HUES6 (cell line): ENCODE measurements around the gene HIVEP3.
A peak's percentile ranks its signal among the peaks of the same experiment; 100 is the strongest.

Experiments used
- H3K27ac ChIP-seq: 2 replicates; pipeline ENCODE4 v1.7.0; 2013; ENCODE audit warnings: low read depth, mild to moderate bottlenecking, low read length, inconsistent platforms
- H3K27me3 ChIP-seq: 2 replicates; pipeline ENCODE4 v1.6.1; 2013; ENCODE audit warnings: low read length; ENCODE audit not compliant: control insufficient read depth, insufficient read depth
- H3K36me3 ChIP-seq: 2 replicates; pipeline ENCODE4 v1.6.1; 2013; ENCODE audit warnings: low read length; ENCODE audit not compliant: control insufficient read depth, insufficient read depth
- H3K4me1 ChIP-seq: 2 replicates; pipeline ENCODE4 v1.6.1; 2013; ENCODE audit warnings: low read length; ENCODE audit not compliant: control insufficient read depth, insufficient read depth
- H3K4me3 ChIP-seq: 2 replicates; pipeline ENCODE4 v1.5.1; 2013; ENCODE audit warnings: low read depth, low read length
- H3K9ac ChIP-seq: one replicate; pipeline ENCODE4 v1.6.1; 2013; ENCODE audit warnings: mild to moderate bottlenecking, low read length
- H3K9me3 ChIP-seq: 2 replicates; pipeline ENCODE4 v1.6.1; 2013; ENCODE audit warnings: low read depth, low read length; ENCODE audit not compliant: control insufficient read depth, insufficient read depth

The HIVEP3 gene

GRCh38 chr1:41833519-41834000 is 85.2 kb downstream of the HIVEP3 start:
- Histone ChIP-seq H3K4me1 (no peaks in the 10 kb centered on the region), H3K36me3 (no peaks in the 10 kb centered on the region), H3K27ac (no peak overlapping the region), H3K9ac (no peak overlapping the region), H3K4me3 (no peak overlapping the region), H3K9me3 (no peaks in the 10 kb centered on the region), H3K27me3 (no peaks in the 10 kb centered on the region)

- no peak overlapping the region for H3K9ac ChIP-seq
- no peak overlapping the region for H3K4me3 ChIP-seq
- H3K9me3 ChIP-seq = no peaks in the 10 kb centered on the region
- no peaks in the 10 kb centered on the region for H3K4me1 ChIP-seq
- H3K36me3 ChIP-seq = no peaks in the 10 kb centered on the region
- no peaks in the 10 kb centered on the region for H3K27me3 ChIP-seq
- H3K27ac ChIP-seq = no peak overlapping the region
Observed at GRCh38 chr1:41830726-41831125, 88.0 kb downstream of the HIVEP3 start.

GRCh38 chr1:41827991-41828570 is 90.6 kb downstream of the HIVEP3 start:
- Histone ChIP-seq H3K27ac (no peak overlapping the region), H3K36me3 (no peaks in the 10 kb centered on the region), H3K9ac (no peak overlapping the region), H3K4me3 (no peak overlapping the region), H3K9me3 (no peaks in the 10 kb centered on the region), H3K27me3 (no peaks in the 10 kb centered on the region), H3K4me1 (peaks cover 13% of the 10 kb centered on the region)

GRCh38 chr1:41823471-41823870 is 95.3 kb downstream of the HIVEP3 start:
- peak overlapping the region; percentile 6; the same call in 1 of the 2 replicates for H3K4me3 ChIP-seq
- H3K27me3 ChIP-seq = no peaks in the 10 kb centered on the region; the same call in 1 of the 2 replicates
- no peaks in the 10 kb centered on the region for H3K9me3 ChIP-seq
- no peak overlapping the region for H3K27ac ChIP-seq
- no peak overlapping the region for H3K9ac ChIP-seq
- peaks cover 15% of the 10 kb centered on the region for H3K4me1 ChIP-seq
- no peaks in the 10 kb centered on the region for H3K36me3 ChIP-seq

- Histone ChIP-seq H3K9me3 (no peaks in the 10 kb centered on the region), H3K36me3 (no peaks in the 10 kb centered on the region), H3K27me3 (no peaks in the 10 kb centered on the region; the same call in 1 of the 2 replicates), H3K4me1 (peaks cover 15% of the 10 kb centered on the region), H3K27ac (no peak overlapping the region), H3K4me3 (no peak overlapping the region), H3K9ac (no peak overlapping the region)
Observed at GRCh38 chr1:41822866-41823265, 95.9 kb downstream of the HIVEP3 start.

GRCh38 chr1:41819843-41820242 is 98.9 kb downstream of the HIVEP3 start:
- Histone ChIP-seq H3K9ac (no peak overlapping the region), H3K4me3 (no peak overlapping the region), H3K27me3 (no peaks in the 10 kb centered on the region; the same call in 1 of the 2 replicates), H3K4me1 (peaks cover 15% of the 10 kb centered on the region), H3K27ac (no peak overlapping the region), H3K9me3 (no peaks in the 10 kb centered on the region), H3K36me3 (no peaks in the 10 kb centered on the region)

GRCh38 chr1:41819069-41819468 is 99.7 kb downstream of the HIVEP3 start:
- H3K9ac ChIP-seq = no peak overlapping the region
- no peaks in the 10 kb centered on the region for H3K36me3 ChIP-seq
- no peak overlapping the region for H3K27ac ChIP-seq
- H3K4me3 ChIP-seq = no peak overlapping the region
- no peaks in the 10 kb centered on the region; the same call in 1 of the 2 replicates for H3K27me3 ChIP-seq
- no peaks in the 10 kb centered on the region for H3K9me3 ChIP-seq
- peaks cover 11% of the 10 kb centered on the region for H3K4me1 ChIP-seq

- no peak overlapping the region for H3K9ac ChIP-seq
- no peaks in the 10 kb centered on the region for H3K27me3 ChIP-seq
- no peak overlapping the region for H3K4me3 ChIP-seq
- H3K27ac ChIP-seq = no peak overlapping the region
- H3K36me3 ChIP-seq = no peaks in the 10 kb centered on the region
- no peaks in the 10 kb centered on the region for H3K4me1 ChIP-seq
- no peaks in the 10 kb centered on the region for H3K9me3 ChIP-seq
Observed at GRCh38 chr1:41816061-41816460, 102.7 kb downstream of the HIVEP3 start.

GRCh38 chr1:41813755-41814745 is 104.7 kb downstream of the HIVEP3 start:
- H3K36me3 ChIP-seq = no peaks in the 10 kb centered on the region
- H3K27me3 ChIP-seq = no peaks in the 10 kb centered on the region
- no peak overlapping the region for H3K4me3 ChIP-seq
- H3K9me3 ChIP-seq = no peaks in the 10 kb centered on the region
- H3K9ac ChIP-seq = no peak overlapping the region
- H3K27ac ChIP-seq = no peak overlapping the region
- no peaks in the 10 kb centered on the region for H3K4me1 ChIP-seq

- Histone ChIP-seq H3K9me3 (no peaks in the 10 kb centered on the region), H3K4me3 (no peak overlapping the region), H3K27me3 (no peaks in the 10 kb centered on the region), H3K9ac (no peak overlapping the region), H3K36me3 (no peaks in the 10 kb centered on the region), H3K4me1 (no peaks in the 10 kb centered on the region), H3K27ac (no peak overlapping the region)
Observed at GRCh38 chr1:41813226-41813625, 105.5 kb downstream of the HIVEP3 start.

GRCh38 chr1:41812453-41812852 is 106.3 kb downstream of the HIVEP3 start:
- no peak overlapping the region for H3K4me3 ChIP-seq
- H3K9me3 ChIP-seq = no peaks in the 10 kb centered on the region
- peaks cover under 1% of the 10 kb centered on the region; the same call in 1 of the 2 replicates for H3K4me1 ChIP-seq
- H3K9ac ChIP-seq = no peak overlapping the region
- no peaks in the 10 kb centered on the region for H3K27me3 ChIP-seq
- H3K36me3 ChIP-seq = no peaks in the 10 kb centered on the region
- no peak overlapping the region for H3K27ac ChIP-seq
